Middle frontal gyrus (tissue), 1 donor: Measurements from ENCODE around the gene SYCP3.
"Not testable (repeated sequence)": the region's sequence is repeated elsewhere in the genome, so short reads cannot be mapped to it uniquely, and the experiment has no call there.

ENCODE experiments used
- DNase-seq: peaks from one replicate; pipeline ENCODE4 v3.0.0-alpha.2; 2015; ENCODE audit warnings: low spot score; ENCODE audit errors: extremely low spot score

SYCP3 gene

DNA sequence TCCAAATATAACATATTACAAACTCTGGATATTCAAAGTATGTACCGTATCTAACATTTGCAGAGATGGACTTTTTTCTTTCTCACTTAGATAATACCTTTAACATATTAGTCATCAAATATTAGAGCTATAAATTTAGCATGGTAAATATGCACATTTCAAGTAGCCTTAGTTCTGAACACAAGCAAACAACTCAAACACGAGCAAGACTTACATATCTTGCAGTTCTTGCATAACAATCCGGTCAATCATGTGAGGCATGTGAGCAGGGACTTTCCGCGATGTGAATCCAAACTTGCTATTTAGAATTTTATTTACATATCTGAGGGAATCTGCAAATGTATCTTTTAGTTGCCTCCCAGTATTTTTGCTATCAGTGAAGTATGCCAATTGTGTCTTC is 22.1 kb upstream of the SYCP3 start:
- DNase-seq: no peak

DNA sequence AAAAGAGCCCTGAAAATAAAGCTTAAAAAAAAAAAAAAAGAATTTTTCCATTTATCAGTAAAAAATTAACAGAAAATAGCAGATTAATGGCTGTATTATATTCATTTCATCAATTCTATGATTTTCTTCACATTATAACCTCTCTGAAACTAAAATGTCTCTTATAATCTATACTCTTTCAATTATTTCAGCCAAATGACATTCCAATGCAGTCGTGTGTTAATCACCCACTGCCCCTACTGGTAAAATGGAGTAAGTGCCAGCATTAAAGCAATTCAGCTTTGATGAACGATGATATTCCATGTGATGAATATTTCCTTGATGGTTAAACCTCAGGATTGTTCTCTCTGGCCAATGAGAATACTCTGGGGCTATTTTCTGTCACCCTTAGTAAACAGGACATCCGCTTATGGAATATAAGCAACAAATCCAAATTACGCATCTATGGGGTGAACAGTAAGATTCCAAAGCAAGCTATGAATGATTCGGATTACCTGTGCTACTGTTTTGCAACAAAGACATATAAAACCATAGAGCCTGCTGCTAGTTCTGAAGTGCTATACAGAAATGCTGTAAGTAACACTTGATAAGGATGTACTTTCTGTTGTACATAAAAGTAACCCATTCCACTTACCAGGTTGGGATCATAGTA is 20.3 kb upstream of the SYCP3 start:
- no peak for DNase-seq

DNA sequence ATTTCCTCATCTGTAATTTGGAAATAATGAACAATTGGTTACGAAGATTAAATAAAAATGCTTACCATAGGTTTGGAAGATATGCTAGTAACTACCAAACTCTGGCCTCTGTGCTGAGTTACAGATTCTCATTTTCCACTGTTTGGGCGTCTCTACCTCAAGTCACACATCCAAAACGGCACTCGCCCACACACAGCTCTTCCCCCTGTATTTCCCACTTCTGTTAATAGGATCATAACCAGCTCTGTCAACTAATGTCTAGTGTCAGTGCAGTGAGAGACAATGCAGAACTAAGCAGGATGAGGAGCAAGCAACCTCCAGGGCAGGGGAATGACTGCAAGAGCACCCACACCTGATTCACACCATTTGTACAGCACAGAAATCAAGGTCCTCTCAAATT is 10.9 kb upstream of the SYCP3 start:
- no peak for DNase-seq

DNA sequence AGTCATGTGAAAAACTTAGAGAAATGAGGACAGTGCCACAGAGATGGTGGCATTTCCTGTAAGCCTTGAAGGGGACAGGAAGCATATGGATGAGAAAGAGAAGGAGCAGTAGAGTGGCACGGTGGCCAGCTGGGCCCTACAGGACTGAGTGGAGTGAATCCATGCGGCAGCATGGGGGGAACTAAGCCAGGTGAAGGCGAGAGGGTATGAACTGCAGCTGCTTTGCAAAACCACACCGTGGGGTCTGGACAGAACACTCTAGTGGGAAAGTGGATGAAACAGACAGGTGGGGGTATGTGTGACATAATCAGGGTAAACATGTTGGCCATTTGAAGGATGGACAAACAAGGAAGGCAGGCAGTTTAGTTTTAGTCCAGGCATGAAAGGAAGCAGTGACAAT is 10.4 kb upstream of the SYCP3 start:
- no peak for DNase-seq

DNA sequence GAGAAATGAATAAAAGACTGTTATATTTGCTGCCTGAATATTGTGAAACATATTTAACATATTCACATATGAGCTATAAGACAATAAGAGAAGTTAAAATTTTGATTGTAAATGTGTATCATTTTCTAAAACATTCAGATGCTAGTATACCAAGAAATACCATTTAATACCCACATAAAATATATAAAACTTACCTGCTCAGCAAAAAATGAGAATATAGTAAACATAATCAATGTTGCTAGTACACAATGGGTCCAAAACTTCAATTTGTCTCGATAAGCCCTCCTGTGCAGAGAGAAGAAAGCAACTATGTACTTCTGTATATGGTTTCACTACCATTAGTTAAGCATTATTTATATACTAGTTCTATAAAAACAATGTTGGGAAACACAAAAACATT is 9.6 kb upstream of the SYCP3 start:
- no peak for DNase-seq

DNA sequence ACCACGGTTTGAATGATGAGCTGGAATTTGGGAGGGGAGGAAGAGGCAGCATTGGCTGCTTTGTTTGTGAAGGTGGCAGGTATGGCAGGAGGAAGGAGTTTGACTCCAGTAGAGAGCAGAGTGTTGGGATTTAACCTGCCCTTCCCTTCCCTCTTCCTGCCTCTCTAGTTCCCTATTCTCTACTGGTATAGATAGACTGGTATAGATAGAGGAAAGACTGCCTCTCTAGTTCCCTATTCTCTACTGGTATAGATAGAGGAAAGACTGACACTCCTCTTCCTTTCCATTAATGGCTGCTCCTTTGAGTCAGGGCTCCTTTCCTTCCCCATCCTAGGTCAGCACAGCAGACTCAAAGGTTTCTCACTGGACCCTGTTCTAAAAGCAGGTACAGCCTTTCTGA is 8.4 kb upstream of the SYCP3 start:
- DNase-seq: no peak

DNA sequence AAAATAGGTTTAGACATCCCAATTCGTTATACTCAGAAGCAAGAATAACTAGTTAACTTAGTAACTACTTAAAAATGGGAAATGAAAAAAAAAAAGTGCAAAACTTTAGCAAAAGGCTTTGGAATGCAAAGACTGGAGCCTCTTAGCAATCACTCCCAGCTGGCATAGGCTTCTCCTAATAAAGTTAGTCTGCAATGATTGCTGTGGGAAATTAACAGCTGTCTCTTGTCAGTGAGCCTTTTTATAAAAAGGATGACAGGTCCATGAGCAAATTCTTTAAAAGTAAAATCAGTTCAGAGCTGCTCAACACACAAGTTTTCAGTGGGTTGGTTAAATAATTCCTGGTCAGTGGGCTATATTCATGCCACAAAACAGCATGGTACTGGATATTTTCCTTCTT is 7.4 kb upstream of the SYCP3 start:
- no peak for DNase-seq

DNA sequence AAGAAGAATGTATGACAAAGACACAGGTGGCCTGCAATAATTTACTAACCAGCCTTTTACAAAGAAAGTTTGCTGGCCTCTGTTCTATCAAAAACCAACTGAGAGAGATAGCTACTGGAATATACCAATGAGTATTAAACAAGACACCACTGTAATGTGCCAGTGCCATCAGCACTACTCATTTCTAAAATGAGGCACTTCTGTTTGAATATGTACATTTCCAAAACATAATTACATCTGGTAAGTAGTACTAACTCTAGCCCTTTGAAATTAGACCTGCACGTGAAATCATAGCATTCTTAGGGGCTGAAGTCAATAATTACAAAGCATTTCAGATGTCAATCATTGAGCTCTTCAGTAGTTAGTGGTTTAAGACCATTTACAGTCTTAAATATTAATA is 6.9 kb upstream of the SYCP3 start:
- no peak for DNase-seq

DNA sequence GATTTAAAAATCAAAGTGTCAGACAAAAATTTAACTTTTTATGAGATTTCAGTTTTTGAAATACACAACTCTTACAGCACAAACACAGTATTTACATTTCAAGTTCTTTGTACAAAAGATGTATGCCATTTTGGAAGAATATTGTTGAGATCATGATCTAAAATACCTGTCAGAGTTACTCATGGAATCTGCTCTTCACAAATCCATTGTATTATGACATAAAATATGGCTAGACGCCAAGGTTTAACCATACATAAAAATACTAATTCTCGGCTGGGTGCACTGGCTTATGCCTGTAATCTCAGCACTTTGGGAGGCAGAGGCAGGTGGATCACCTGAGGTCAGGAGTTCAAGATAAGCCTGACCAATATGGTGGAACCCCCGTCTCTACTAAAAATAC is 6.2 kb upstream of the SYCP3 start:
- DNase-seq: no peak

DNA sequence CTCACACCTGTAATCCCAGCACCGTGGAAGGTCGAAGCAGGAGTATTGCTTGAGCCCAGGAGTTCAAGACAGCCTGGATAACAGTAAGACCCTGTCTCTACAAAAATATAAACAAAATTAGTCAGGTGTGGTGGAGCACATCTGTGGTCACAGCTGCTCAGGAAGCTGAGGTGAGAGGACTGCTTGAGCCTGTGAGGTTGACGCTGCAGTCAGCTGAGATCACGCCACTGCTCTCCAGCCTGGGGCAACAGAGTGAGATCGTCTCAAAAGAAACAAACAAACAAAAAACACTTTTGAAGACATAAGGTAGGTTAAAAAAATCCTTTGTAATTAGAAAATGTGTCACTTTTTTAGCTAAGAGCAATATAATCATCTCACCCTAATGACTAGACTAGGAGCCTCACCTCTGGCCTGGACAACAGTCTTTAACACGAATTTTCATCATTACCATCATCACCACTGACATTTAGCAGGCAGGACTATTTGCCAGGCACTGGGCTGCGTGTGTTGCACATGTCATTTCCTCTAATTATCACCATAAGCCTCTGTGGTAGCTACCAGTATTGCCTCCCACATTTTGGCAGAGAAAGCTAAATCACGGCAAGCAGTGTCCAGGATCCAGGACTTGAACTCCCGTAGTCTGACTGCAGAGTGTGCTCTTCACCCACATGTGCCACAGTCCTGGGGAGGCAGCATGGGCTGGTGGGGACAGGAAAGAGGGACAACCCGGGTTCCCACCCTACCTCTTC is 4.6 kb upstream of the SYCP3 start:
- DNase-seq: no peak

DNA sequence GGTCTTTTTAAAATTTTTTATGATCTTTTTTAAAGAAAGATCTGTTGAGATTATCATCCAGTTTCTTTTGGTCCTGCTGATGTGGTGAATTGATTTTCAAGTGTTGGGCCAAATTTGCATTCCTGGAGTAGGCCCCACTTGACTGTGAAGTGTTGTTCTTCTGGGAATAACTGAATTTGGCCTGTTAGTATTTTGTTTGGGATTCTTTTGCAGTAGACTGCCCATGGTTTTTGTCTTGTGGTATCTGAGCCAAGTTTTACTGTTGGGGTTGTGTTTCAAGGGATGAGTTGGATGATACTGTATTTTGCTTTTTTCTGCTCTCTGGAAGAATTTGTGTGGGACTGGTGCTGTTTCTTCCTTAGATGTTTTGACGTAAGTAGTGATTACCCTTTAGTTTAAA is 4.0 kb upstream of the SYCP3 start:
- DNase-seq: no peak

DNA sequence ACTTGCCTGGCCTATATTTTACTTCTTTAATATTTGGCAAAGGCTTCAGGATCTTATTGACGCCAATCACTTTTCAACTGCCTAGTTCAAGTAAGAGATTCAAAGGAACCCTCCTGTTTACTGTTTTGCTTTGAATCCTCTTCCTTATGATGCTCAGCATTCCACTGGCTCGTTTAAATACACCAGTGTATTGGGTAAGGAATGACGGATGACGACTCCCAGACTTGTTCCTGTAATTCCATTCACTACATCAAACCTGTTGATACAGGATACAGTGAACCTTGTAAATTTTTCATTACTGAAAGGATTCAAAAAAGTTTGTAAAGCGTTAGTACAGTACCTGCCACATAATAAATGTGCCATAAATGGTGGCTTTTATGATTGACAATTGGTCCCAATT is 1.7 kb upstream of the SYCP3 start:
- DNase-seq: no peak

DNA sequence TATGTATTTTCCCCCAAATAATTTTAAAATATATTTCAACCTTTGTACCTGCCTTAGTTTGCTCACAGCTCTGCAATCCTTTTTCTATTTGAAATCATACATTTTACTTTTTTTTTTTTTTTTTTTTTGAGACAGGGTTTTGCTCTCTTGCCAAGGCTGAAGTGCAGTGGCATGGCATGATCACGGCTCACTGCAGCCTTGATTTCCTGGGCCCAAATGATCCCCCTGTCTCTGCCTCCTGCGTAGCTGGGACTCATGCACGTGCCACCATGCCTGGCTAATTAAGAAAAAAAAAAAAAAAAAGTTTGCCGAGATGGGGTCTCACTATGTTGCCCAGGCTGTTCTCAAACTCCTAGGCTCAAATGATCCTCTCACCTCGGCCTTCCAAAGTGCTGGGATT is 1.3 kb upstream of the SYCP3 start:
- no peak for DNase-seq

DNA sequence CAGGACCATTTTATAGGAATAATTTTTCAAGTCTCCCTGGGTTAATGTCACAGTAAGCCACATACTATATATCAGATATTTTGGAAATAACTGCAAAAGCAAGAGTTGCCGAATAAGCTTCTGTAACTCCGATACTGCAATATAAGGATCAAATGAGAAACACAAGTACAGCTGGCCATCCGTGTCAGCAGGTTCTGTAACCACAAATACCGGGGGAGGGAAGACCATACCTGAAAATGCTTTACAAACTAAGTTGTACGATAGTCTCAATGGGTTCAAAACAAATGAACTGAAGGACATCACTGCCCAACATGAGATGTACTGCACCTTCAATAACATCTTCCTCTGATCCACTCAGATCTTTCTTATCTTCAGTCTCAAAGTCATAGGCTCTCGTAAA is 1.8 kb downstream of the SYCP3 start:
- DNase-seq: no peak

DNA sequence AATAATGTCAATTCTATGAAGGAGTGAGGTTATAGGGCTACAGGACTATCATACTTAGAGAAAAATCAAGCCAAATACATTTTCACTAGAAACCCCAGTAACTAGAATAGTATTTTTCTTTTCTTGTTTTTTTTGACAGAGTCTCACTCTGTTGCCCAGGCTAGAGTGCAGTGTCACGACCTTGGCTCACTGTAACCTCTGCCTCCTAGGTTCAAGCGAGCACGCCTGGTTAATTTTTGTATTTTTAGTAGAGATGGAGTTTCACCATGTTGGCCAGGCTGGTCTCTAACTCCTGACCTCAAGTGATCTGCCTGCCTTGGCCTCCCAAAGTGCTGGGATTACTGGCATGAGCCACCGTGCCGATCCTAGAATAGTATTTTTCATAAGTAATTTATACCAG is 4.8 kb downstream of the SYCP3 start:
- DNase-seq: not testable (repeated sequence)

DNA sequence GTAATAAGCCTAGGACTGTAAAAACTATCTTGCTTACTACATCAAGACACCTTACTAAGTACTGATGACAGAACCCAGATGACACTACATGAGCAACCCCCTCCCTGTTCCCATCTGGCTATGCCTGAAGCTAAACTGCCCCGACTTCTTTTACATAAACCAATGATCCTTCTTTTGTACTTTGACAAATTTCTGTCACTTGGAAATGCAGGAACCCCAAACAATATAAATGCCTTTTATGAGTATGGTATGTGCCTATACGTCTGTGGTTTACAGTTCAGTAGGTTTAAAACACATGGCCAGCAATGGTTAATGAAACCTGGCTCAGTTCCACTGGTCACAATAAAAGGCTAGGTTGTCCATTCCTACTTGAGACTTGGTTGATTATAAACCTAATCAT is 6.1 kb downstream of the SYCP3 start:
- DNase-seq: no peak

DNA sequence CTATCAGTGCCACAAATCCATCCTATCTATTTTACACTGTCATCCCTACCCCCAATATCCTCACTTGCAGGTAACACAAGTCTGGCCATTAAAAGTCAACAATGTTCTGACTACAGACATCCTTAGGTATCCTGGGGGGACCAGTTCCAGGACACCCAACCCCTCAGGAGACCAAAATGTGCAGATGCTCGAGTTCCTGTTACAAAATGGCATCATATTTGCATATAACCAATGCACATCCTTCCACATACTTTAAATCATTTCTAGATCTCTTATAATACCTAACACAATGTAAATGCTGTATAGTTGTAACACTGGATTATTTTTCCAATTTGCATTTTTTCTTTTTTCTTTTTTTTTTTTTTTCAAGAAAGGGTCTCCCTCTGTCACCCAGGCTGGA is 6.9 kb downstream of the SYCP3 start:
- DNase-seq: no peak

DNA sequence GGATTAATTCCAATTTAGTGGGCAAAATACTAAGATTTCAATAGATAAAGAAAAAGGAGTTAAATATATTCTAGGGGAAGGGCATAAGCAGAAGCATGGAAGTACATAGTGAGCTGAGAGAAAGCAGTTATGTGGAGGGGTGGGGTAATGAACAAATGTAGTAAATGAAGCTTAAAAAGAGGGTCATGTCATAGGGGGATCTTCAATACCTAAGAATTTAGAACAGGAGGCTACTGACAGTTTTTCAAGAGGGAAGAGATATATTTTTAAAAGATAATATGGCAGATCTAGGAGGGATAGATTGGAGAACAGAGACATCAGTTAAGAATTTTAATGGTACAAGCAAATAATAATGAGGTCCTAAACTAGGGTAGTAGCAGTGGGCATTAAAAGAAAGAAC is 9.4 kb downstream of the SYCP3 start:
- no peak for DNase-seq

DNA sequence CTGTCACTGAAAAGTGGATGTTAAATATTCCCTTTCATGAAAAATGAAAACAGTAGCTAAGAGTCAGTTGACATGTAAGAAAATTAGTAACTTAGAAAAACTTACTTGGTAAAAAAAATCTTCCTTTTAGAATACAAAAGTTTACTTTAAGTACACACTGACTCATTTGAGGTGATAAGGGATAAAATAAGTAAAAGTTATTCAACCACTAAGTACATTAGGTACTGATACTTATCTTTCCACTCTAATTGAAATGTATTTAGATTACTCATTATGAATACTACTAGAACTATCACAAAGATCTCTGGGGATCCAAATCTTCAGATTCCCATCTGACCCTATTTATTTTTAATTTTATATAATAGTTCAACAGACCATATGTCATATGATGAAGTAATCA is 12.2 kb downstream of the SYCP3 start:
- DNase-seq: no peak

DNA sequence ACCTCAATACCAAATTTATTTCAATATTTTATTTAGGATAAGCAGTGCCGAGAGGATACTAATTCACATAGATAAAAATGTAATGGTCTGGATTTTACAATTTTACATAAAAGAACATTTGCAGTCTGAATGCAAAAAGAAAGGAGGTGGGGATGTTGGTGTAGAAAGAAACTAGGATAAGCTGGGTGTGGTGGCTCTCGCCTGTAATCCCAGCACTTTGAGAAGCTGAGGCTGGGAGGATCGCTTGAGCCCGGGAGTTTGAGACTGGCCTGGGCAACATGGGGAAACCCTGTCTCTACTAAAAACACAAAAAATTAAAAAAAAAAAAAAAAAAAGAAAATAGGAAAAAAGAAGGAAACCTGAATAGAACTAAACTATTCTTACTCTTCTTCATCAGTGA is 16.9 kb downstream of the SYCP3 start:
- no peak for DNase-seq

DNA sequence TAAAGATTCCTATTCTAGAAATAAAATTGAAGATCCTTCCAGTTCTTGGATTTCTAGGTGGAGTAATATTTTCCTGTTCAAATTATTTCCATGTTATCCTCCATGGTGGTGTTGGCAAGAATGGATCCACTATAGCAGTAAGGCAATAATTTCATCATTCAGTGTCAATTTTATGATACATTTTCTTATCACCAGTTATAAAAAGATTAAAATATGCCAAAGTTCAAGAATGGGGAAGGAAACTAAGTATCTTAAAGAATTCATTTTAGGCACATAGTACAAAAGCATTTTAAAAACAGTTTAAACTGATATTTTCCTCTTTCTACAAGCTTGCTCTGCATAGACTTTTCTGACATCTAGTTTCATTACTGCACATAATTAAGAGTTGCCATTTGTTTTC is 19.1 kb downstream of the SYCP3 start:
- no peak for DNase-seq

DNA sequence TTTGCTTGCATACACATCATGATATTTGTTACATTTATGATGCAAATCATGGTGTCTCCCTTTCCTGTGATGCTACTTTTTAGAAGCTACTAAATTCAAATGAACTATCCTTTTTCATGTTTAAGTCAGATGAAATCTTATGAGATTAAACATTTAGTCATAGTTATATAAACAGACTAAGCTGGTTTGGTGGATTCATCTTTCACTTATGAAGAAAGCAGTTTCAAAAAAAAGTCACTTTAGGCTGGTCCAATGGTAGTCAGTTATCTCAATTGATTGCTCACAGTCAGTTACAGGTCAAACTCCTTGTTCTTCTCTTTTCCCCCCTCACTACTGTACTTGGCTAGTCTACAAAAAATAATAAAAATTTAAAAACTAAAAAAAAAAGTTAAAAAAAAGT is 19.7 kb downstream of the SYCP3 start:
- DNase-seq: no peak

DNA sequence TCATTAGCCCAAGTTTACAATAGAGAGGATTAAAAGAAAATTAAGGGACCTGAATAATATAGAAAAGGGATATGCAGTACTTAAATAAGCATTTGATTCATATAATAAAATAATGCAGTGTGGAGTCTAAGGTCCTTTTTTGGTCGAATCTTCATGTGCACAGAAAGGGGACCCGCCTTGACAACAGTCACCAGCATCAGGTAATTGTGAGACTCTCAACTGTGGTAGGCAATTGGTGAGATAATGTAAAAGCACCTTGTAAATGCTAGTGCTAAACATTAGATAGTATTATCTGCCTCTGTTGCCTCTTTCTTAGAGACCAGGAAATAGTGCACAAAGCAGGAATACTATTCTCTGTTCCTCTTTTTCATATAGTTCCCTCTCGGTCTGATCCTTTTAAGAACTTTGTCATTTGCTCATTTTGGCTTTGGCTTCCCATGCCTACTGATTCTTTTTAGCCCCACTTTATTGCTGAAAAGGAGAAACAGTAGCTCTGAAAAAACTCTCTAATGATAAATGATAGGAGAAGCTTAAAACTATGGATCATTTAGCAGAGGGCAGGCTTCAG is 24.3 kb downstream of the SYCP3 start:
- DNase-seq: no peak
